Ovary (tissue), 3 donors: ENCODE results near the gene PTPRK.
"Not testable (repeated sequence)": the region's sequence is repeated elsewhere in the genome, so short reads cannot be mapped to it uniquely, and the experiment has no call there.

Experiments
- EP300 ChIP-seq: sonication (generic); formaldehyde crosslinking; IDR thresholded peaks from one replicate; pipeline ENCODE4 v1.6.1; 2017; ENCODE audit warnings: antibody characterized with exemption
- TF ChIP-seq, protein P1 (sequence below), 3 donors: fragments of 450-650 bp in 2 of 3; fragments of 200-600 bp in 1 of 3; IDR thresholded peaks; one replicate each; pipeline versions ENCODE4 v1.5.1 to v1.8.0; 2016 to 2022; ENCODE audit warnings: antibody characterized with exemption in 3 of 3, mild to moderate bottlenecking in 1 of 3
- donor health status: DM: no; HTN: no; CAD: no.

DNA sequence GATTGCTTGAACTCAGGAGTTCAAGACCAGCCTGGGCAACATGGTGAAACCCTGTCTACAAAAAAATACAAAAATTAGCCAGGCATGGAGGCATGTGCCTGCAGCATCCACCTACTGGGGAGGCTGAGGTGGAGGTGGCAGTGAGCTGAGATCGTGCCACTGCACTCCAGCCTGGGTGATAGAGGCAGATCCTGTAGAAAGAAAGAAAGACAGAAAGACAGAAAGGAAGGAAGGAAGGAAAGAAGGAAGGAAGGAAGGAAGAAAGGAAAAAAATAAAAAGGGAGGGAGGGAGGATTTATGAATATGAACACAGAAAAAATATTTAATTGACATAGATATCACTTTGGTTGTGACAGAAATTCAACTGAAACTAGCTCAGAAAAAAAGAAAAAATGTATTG lies 33.8 kb downstream of the PTPRK start:
- TF ChIP-seq, protein P1, sequence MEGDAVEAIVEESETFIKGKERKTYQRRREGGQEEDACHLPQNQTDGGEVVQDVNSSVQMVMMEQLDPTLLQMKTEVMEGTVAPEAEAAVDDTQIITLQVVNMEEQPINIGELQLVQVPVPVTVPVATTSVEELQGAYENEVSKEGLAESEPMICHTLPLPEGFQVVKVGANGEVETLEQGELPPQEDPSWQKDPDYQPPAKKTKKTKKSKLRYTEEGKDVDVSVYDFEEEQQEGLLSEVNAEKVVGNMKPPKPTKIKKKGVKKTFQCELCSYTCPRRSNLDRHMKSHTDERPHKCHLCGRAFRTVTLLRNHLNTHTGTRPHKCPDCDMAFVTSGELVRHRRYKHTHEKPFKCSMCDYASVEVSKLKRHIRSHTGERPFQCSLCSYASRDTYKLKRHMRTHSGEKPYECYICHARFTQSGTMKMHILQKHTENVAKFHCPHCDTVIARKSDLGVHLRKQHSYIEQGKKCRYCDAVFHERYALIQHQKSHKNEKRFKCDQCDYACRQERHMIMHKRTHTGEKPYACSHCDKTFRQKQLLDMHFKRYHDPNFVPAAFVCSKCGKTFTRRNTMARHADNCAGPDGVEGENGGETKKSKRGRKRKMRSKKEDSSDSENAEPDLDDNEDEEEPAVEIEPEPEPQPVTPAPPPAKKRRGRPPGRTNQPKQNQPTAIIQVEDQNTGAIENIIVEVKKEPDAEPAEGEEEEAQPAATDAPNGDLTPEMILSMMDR (IDR thresholded peaks at IDR 0.05) = not testable (repeated sequence)
- TF ChIP-seq EP300 = not testable (repeated sequence)
